ENCODE results near the gene HSD3B1.

Gene HSD3B1

DNA sequence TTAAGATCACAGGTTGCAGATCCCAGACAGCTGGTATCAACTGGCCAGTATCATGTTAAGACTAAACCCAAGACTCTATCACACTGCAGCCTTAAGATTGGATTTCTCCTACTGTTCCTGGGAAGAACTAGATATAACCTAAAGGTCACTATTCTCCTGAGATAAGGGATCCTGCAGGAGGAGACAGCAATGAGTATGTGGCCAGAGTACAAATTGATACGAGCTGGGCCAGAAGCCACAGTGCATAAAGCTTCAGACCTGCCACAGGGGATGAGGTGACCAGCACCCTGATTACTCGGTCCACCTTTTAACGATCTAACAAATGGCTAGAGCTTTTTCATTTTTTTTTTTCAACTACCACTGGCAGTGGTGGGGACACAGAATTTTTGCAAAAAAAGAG, 31.0 kb downstream of the HSD3B1 start:
- TF ChIP-seq, protein P1, sequence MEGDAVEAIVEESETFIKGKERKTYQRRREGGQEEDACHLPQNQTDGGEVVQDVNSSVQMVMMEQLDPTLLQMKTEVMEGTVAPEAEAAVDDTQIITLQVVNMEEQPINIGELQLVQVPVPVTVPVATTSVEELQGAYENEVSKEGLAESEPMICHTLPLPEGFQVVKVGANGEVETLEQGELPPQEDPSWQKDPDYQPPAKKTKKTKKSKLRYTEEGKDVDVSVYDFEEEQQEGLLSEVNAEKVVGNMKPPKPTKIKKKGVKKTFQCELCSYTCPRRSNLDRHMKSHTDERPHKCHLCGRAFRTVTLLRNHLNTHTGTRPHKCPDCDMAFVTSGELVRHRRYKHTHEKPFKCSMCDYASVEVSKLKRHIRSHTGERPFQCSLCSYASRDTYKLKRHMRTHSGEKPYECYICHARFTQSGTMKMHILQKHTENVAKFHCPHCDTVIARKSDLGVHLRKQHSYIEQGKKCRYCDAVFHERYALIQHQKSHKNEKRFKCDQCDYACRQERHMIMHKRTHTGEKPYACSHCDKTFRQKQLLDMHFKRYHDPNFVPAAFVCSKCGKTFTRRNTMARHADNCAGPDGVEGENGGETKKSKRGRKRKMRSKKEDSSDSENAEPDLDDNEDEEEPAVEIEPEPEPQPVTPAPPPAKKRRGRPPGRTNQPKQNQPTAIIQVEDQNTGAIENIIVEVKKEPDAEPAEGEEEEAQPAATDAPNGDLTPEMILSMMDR (IDR thresholded peaks at IDR 0.05; ENCODE audit: low read depth, low read length): no peak
- H3K4me3 ChIP-seq (replicated peaks in 1 of 2; ENCODE audit: low read depth in 2 of 2, low read length in 2 of 2): no peak overlapping the region

DNA sequence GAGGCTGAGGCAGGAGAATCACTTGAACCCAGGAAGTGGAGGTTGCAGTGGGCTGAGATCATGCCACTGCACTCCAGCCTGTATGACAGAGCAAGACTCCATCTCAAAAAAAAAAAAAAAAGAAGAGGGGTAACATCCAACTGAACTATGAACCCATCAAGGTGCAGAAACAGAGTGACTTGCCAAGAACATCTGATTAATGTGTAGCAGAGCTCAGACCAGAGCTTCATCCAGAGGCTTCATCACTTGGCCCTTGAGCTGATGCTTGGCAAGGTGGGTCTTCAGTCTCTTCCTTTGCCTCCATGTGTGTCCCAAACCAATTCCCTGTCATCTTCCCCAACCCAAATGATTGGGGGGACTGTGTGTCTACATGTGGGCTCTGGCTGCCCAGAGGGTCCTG, 32.6 kb downstream of the HSD3B1 start:
- TF ChIP-seq, protein P1 (IDR thresholded peaks at IDR 0.05; ENCODE audit: low read depth, low read length): no peak
- no peak for DNase-seq (ENCODE audit: low read depth in 2 of 2)
- no peak overlapping the region for H3K4me3 ChIP-seq (replicated peaks in 1 of 2; ENCODE audit: low read depth in 2 of 2, low read length in 2 of 2)

More for the DNA sequence above, 31.0 kb downstream of the HSD3B1 start:
- DNase-seq (ENCODE audit: low read depth in 2 of 2): no peak

DNA sequence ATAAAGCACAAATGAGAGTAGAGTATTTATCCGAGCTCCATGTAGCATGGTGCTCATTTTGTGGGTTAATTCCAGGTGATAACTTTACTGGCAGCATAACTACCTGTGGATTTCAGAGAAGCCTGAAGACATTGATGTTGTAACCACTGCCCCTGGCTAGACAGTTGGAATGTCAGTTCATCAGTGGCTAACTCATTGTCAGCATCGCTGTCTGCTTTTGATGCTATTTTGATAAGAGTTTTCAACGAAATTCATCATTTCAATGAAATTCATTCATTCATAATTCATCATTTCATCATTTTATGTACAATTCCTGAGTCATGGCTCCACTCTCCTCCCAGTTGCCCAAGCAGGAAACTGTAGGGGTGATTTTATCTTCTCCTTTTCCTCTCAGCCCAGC, 34.4 kb downstream of the HSD3B1 start:
- TF ChIP-seq, protein P1 (IDR thresholded peaks at IDR 0.05; ENCODE audit: low read depth, low read length): no peak
- no peak for DNase-seq (ENCODE audit: low read depth in 2 of 2)
- no peak overlapping the region for H3K4me3 ChIP-seq (replicated peaks in 1 of 2; ENCODE audit: low read depth in 2 of 2, low read length in 2 of 2)

DNA sequence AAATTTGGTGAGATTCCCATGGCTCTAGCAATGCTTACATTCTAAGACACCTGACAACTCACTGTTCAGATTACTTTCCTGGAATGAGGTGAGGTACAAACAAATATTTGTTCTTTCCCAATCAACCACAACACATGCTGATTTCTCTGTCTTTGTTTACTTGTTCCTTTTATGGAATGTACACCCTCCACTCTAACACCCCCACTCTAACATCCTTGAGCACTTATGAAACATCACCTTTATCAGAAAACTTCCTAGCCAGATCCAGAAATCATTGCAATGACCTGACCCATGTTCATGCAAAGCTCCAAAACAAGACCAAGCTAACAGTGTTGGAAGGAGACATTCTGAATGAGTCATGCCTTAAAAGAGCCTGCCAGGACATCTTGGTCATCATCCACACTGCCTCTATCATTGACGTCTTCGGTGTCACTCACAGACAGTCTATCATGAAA, 35.5 kb downstream of the HSD3B1 start:
- TF ChIP-seq, protein P1 (IDR thresholded peaks at IDR 0.05; ENCODE audit: low read depth, low read length): no peak
- peak; percentile 40 to 41 for DNase-seq (ENCODE audit: low read depth in 2 of 2)
- no peak overlapping the region for H3K4me3 ChIP-seq (replicated peaks in 1 of 2; ENCODE audit: low read depth in 2 of 2, low read length in 2 of 2)

DNA sequence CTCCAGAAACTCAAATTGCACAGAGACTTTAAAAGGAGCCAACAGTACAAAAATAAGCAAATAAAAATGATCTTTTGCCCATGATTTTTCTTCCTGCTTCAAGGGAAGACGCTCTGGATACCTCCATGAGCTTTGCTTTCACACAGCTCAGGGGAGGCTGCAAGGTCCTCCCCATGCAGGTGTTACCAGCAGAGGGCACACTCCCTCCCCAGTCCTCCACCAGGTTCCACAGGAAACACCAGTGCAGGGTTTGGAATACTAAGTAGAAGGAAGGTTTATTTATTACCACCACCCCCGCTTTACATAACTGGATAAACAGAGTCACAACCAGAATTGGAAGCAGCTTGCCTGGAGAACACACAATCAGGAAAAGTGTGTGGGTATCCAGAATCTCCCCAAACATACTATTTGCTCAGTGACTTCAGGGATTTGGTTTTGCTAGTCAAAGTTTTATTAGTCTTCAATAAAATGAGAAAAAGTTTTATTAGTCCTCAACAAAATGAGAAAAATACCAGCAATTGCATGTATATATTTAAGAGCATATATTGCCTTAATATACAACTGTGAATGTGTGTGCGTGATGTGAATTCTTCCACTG, 37.3 kb downstream of the HSD3B1 start:
- no peak overlapping the region for H3K4me3 ChIP-seq (replicated peaks in 1 of 2; ENCODE audit: low read depth in 2 of 2, low read length in 2 of 2)
- TF ChIP-seq, protein P1 (IDR thresholded peaks at IDR 0.05; ENCODE audit: low read depth, low read length): peak; percentile 38
- peak in 1 of 2 donors; percentile 7 for DNase-seq (ENCODE audit: low read depth in 2 of 2)

DNA sequence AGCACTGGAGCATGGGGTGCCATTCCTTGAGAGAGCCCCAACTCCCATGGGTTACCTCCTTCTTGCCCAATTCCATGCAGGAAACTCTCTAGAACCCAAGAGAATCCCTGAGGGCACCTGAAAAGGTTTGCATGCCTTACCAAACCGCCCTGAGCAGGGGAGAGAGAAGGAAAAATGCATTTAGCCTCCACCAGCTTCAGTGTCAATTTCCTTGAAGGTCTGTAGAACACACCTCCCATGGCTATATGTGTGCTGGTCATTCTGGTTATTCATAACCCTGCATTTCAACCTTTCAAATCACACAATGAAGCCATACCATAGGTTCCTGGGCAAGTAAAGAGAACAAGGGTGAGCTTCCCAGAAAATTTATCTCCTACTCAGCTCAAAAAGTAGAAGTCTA, 39.6 kb downstream of the HSD3B1 start:
- no peak for DNase-seq (ENCODE audit: low read depth in 2 of 2)
- no peak overlapping the region for H3K4me3 ChIP-seq (replicated peaks in 1 of 2; ENCODE audit: low read depth in 2 of 2, low read length in 2 of 2)
- TF ChIP-seq, protein P1 (IDR thresholded peaks at IDR 0.05; ENCODE audit: low read depth, low read length): no peak

DNA sequence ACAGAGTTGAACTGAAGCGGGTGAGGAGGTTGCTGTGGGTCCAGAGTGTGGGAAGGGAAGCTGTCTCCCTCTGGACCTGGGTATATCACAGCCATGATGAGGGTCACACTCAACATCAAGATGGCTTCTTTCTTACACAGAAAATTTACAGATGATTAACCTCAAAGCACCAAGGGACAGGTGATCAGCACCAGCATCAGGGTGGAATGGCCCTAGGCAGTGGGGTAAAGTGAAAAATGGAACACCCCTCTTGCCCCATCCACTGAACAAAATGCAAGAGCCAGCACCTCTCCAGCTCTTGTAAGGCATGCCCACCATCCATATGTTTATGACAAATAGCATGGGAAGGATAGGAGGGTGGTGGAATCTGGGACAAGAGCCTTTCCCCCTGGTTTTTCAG, 40.3 kb downstream of the HSD3B1 start:
- H3K4me3 ChIP-seq (replicated peaks in 1 of 2; ENCODE audit: low read depth in 2 of 2, low read length in 2 of 2): no peak overlapping the region
- DNase-seq (ENCODE audit: low read depth in 2 of 2): no peak
- TF ChIP-seq, protein P1 (IDR thresholded peaks at IDR 0.05; ENCODE audit: low read depth, low read length): no peak
